ENCODE data around the gene RNF145.

DNA sequence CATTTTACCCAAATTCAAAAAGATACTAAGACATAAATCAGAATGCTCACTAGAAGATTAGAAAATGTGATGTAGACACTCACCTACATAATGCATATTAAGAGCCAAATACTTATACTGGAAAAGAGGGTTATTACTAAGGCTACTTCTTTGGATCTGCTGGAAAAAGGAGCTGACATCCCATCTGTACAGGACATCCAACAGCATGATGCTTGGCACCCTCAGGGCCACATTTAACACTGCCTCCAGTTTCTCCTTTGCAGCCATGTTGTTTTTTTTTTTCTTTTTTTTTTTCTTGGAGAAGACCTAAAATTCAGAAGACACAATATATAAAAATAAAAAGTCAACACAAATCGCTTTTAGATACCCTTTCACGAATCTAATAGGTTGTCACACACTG is 6.0 kb downstream of the RNF145 start:
- TF ChIP-seq, protein P1, sequence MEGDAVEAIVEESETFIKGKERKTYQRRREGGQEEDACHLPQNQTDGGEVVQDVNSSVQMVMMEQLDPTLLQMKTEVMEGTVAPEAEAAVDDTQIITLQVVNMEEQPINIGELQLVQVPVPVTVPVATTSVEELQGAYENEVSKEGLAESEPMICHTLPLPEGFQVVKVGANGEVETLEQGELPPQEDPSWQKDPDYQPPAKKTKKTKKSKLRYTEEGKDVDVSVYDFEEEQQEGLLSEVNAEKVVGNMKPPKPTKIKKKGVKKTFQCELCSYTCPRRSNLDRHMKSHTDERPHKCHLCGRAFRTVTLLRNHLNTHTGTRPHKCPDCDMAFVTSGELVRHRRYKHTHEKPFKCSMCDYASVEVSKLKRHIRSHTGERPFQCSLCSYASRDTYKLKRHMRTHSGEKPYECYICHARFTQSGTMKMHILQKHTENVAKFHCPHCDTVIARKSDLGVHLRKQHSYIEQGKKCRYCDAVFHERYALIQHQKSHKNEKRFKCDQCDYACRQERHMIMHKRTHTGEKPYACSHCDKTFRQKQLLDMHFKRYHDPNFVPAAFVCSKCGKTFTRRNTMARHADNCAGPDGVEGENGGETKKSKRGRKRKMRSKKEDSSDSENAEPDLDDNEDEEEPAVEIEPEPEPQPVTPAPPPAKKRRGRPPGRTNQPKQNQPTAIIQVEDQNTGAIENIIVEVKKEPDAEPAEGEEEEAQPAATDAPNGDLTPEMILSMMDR (IDR thresholded peaks at IDR 0.05 in 8 of 11, conservative IDR thresholded peaks at IDR 0.05 in 3 of 11): no peak
- TF ChIP-seq POLR2AphosphoS5 (IDR thresholded peaks at IDR 0.05) (no peak), POLR2A (IDR thresholded peaks at IDR 0.05) (no peak)

Measured in spleen (tissue), 7 donors.